ENCODE results near the gene BMPR1B.

Gene BMPR1B

GRCh38 chr4:94762326-94762725, 4.6 kb downstream of the BMPR1B start:
- DNase-seq, result no peak

DNA sequence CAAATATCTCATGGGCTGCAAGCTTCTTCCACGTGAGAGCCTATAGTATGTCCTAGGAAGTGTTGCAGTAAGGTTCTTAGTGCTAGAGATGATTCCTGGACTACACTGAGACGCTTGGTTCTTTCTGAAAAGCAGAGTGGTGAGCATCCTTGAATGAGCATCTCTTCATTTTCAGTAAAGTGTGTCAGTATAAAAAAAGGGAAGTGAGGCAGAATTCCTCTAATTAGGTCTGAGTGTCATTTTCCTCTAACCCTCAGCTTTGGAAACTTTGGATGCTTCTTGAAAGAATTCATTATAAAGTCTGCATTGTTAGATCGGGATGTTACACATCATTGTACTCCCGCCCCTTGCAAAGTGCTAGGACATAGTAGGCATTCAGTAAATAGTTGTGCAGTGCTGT, 5.2 kb downstream of the BMPR1B start:
- no peak for DNase-seq

DNA sequence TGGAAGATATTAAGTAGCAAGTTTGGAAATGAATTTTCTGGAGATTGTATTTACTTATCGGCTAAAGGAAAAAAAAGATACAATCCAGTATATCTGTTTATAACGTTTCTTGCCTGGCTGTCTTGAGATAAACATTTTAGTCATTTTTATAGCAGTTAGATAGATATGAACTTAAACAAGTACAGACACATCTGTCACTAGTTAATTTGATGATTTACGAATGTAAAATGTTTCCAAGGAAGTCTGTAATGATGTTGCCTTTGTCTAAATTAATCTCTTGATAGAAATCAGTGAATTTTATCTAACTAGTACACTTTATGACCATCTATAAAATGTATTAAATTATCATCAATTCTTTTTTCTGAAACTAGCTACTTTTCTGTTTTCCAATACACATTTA, 5.7 kb downstream of the BMPR1B start:
- no peak for DNase-seq

DNA sequence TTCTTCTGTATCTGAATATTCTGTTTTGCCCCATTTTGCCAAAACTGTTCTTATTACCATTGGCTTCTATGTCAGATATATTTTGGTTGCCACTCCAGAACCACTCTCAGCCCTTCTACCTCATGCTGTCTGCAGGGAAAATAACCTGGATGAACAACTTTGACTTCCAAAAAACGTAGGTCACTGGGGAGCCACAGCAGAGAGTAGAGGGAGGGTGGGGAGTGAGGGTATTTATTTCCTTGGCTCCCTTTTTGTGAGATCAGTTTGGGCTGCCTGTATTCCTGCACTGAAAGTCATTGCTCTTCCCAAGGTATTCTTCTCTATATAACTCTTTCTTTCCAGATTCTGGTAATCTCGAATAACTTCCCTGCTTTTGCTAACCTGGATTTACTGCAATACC, 6.3 kb downstream of the BMPR1B start:
- no peak for DNase-seq

DNA sequence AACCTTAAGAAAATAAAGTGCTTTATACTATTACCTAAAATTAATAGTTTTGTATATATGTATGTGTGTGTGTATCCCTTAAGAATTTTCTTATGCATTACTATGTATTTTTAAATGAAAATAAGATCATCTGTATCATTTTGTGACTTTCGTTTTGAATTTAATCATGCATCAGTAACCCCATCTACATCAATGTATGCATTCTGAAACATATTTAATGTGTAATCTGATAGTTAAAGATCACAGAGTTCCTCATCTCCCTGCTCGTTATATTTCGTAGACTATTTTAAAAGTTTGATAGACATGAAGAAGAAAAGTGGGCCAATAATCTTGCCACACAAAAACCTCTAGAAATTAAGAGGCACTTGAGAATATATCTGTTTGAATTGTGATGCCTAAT, 7.4 kb downstream of the BMPR1B start:
- DNase-seq, result no peak

DNA sequence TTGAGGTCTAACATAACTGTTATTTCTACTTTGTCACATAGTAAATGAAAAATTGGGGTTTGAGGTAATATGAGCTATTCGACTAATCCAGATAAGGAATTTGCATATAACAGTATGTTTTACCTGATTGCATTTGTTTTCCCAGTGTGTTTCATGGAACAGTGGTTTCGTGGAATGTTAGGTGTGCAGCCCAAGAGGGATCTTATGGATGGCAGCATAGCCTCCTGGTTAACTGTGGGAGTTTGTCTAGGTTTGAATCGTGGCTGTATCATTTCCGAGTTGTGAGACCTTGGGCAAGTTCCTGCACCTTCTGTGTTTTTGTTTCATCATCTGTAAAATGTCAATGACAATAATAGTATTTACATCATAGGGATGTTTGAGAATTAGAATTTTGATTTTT, 7.9 kb downstream of the BMPR1B start:
- DNase-seq, result no peak

DNA sequence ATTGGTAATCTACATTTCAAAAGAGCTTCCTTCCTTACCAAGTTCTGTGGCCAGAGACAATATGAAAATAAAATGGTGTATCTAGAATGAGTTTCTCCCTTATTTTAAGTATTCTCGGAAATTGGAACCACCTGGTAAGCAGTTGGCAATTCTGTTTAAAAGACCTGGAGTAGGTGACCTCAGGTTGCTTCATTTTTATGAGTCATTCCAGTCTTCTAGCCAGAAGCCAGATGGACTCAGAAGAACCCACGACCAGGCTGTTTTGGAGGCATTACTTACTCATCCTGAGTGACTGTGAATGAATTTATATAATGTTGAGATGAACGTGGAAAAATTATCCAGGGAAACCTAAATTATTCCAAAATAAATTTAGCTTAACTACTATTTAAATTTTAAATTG, 9.1 kb downstream of the BMPR1B start:
- no peak for DNase-seq

- DNase-seq, result no peak
These were observed 9.7 kb downstream of the BMPR1B start for GRCh38 chr4:94767446-94767845.

GRCh38 chr4:94782707-94783106, 25.0 kb downstream of the BMPR1B start:
- DNase-seq, result no peak

- DNase-seq, result no peak
These were observed 33.9 kb downstream of the BMPR1B start for GRCh38 chr4:94791701-94792100.

DNA sequence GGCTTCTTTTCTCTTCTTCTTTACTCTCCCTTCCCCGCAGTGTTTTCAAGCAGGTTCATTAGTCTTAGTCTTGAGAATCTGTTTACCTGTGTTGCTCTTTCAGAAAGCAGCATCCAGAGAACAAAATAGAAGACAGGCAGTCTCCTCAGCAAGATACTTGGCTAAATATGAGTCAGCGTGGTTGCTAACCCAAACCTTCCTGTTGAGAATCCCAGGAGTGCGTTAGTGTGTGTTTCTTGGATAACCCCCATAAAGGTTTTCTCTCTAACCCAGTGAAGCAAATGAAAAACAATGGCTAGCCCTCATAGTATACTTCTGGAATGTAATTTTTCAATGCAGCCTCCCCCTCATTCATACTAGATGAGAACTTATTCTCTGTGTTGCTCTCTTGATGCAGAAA, 41.1 kb downstream of the BMPR1B start:
- no peak for DNase-seq

GRCh38 chr4:94801016-94801415, 43.3 kb downstream of the BMPR1B start:
- DNase-seq, result no peak

DNA sequence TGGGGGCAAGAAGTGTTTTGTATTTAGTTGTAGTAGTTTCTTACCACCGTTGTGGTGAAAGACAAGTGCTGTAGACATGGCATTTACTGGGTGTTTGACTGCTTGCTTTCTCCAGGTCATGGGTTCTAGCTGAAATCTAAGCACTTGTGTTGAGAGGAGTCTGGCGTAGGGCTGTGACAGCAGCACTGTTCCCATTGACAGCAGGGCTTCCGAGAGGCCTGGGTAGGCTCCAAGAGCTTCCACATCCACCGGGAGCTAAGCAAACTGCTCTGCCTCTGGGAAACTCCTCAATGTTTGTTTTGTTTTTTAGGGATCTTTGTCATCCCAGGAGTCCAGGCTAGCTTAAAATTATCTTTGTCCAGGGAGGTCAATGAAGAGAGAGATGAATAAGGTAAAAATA, 44.3 kb downstream of the BMPR1B start:
- peak in 20 of 56 donors; percentile 0 to 66 (median 11) for DNase-seq

GRCh38 chr4:94803181-94803580, 45.4 kb downstream of the BMPR1B start:
- DNase-seq, result no peak

GRCh38 chr4:94804650-94805049, 46.9 kb downstream of the BMPR1B start:
- DNase-seq, result no peak

DNA sequence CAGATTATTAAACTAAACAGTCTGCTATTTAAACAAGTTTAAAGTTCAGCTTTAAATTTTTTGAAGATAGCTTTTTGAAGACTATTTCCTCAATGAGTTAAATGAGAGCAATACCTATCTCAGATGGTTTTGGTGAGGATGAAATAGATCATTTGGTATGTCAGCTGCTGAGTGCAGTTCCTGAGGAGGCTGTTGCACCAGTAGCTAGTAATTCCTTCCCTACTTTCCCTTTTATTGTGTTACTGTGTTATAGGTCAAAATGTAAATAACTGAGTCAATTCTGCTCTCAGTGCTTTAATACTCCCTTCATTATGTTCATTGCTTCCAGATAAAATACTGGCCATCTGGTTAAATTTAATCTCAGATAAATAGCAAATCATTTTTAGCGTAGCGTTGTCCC, 48.6 kb downstream of the BMPR1B start:
- DNase-seq, result no peak

GRCh38 chr4:94811643-94812042, 53.9 kb downstream of the BMPR1B start:
- no peak for DNase-seq

GRCh38 chr4:94813221-94813620, 55.5 kb downstream of the BMPR1B start:
- no peak for DNase-seq

- no peak for DNase-seq
These were observed 56.5 kb downstream of the BMPR1B start for GRCh38 chr4:94814237-94814636.

DNA sequence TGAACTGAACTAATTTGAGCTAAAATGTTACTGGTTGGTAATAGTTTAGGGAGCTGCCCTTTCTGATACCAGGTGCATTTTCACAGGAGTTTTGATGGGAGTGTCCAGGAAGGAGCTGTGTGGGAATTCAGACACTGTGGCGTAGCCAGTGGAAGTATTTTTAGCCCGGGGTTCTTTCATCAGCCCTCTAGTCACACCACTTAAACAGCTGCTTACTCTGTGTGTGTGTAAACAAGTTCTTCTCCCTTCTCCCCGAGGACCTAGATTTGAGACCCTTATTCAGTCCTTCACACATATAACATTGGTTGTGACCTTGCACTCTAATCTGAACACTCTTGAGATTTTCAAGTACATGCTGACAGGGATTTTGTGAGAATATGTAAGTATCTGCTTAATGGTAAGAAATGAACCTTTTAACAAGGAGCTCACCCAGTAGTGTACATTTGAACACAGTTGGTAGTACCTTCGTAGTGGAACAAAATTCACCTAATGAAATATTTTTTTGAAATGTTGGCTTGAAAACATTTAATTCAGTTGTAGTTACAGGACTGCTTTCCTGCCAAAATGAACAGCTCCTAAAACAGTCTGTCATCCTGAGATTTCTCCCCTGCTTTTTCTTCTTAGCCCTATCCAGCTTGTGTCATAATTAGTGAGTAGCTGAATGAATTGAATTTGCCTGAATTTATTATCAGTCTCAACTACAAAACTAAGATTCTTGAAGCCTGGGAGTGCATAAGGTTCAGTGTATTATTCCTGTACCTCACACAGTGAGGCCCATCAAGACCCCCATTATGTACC, 61.8 kb downstream of the BMPR1B start:
- DNase-seq, result no peak

GRCh38 chr4:94826206-94826605, 68.5 kb downstream of the BMPR1B start:
- peak in 1 of 56 donors; percentile 3 for DNase-seq

GRCh38 chr4:94827481-94828110, 69.8 kb downstream of the BMPR1B start:
- DNase-seq, result no peak

GRCh38 chr4:94828882-94829281, 71.1 kb downstream of the BMPR1B start:
- DNase-seq, result no peak

Measured in amygdala (tissue), 56 donors.